ENCODE measurements around the gene SWSAP1. TPM values are rescaled to one million over a fixed set of nuclear protein-coding genes. Genes with fewer than 3 reads are reported as not detected.

The SWSAP1 gene
- total and polyA plus RNA-seq, 2 of the 8 experiments (the other 6 are each of a cell fraction or from before 2014, with no cell fraction given): 3.1 to 5.2 TPM

GRCh38 chr19:11400798-11401197, 26.3 kb downstream of the SWSAP1 start:
- no peak overlapping the region for H2BK20ac ChIP-seq (ENCODE audit: low read length)
- H3K18ac ChIP-seq (ENCODE audit: extremely low read depth, low read length): no peak overlapping the region
- no peaks in the 10 kb centered on the region for H3K27me3 ChIP-seq (replicated peaks in 1 of 4; ENCODE audit: control insufficient read depth in 3 of 4, extremely low read depth in 1 of 4, insufficient read depth in 3 of 4, low read length in 3 of 4)
- ChIA-PET POLR2A (ENCODE audit: partially characterized antibody) (interaction anchor here (2.0 to 3.2 kb wide), 3 partner anchors 10 to 19 kb away, joined by 5 to 11 read pairs (median 6); partner anchors contain the start of gene EPOR), CTCF (ENCODE audit: partially characterized antibody) (interaction anchor here (0.6 to 3.5 kb wide), 4 partner anchors 17 to 1271 kb away, joined by 3 to 11 read pairs (median 6); partner anchors contain the start of gene EPOR)
- TF ChIP-seq RFX5 (IDR thresholded peaks at IDR 0.05; ENCODE audit: borderline replicate concordance, low read depth, low read length): no peak
- no peak for TF ChIP-seq NANOG (IDR thresholded peaks at IDR 0.05; ENCODE audit: insufficient read depth, low read depth, low read length, poor library complexity, severe bottlenecking)
- no peak for TF ChIP-seq SIRT6 (IDR thresholded peaks at IDR 0.05; ENCODE audit: low read length)
- TF ChIP-seq SIX5 (IDR thresholded peaks at IDR 0.05; ENCODE audit: low read depth, low read length): no peak
- no peak for TF ChIP-seq FOSL1 (IDR thresholded peaks at IDR 0.05; ENCODE audit: insufficient read depth, low read depth, low read length)
- no peak for TF ChIP-seq TEAD4 (IDR thresholded peaks at IDR 0.05; ENCODE audit: low read depth, low read length)
- no peak for TF ChIP-seq JUN (IDR thresholded peaks at IDR 0.05; ENCODE audit: low read depth, low read length)
- no peak for TF ChIP-seq SP4 (IDR thresholded peaks at IDR 0.05; ENCODE audit: low read length)
- no peak for TF ChIP-seq TAF1 (IDR thresholded peaks at IDR 0.05; ENCODE audit: low read depth, low read length)
- no peak for TF ChIP-seq SRF (IDR thresholded peaks at IDR 0.05; ENCODE audit: low read depth, low read length)
- no peak for TF ChIP-seq PHF8 (conservative IDR thresholded peaks at IDR 0.05; ENCODE audit: low read depth, low read length)
- TF ChIP-seq SUZ12 (IDR thresholded peaks at IDR 0.05; ENCODE audit: low read length): no peak
- TF ChIP-seq YY1 (IDR thresholded peaks at IDR 0.05; ENCODE audit: low read depth, low read length): no peak
- no peak for TF ChIP-seq ATF3 (IDR thresholded peaks at IDR 0.05; ENCODE audit: insufficient read depth, low read depth, low read length)
- H3K56ac ChIP-seq (replicated peaks; ENCODE audit: insufficient read length, low read depth, low read length): no peak overlapping the region
- H3K79me1 ChIP-seq (ENCODE audit: low read depth, low read length): no peaks in the 10 kb centered on the region
- H3K9ac ChIP-seq (replicated peaks in 1 of 4; ENCODE audit: extremely low read depth in 1 of 4, low read depth in 3 of 4, low read length in 3 of 4): no peak overlapping the region
- no peaks in the 10 kb centered on the region for H3K79me2 ChIP-seq (ENCODE audit: control insufficient read depth in 1 of 2, insufficient read depth in 2 of 2, low read length in 2 of 2)
- no peak for FAIRE-seq
- H3K23ac ChIP-seq (ENCODE audit: insufficient read length): no peak overlapping the region
- no peak overlapping the region for H3K4ac ChIP-seq (replicated peaks; ENCODE audit: insufficient read length, low read depth, low read length)
- DNase-seq (ENCODE audit: low read depth in 1 of 2, low spot score in 2 of 2): no peak
- no peak overlapping the region for H3K14ac ChIP-seq (ENCODE audit: insufficient read length)
- WGBS, 2 experiments (ENCODE audit: extremely low coverage in 1 of 2, insufficient coverage in 1 of 2, insufficient read length in 1 of 2, insufficient replicate concordance in 2 of 2, low coverage in 1 of 2, low lambda C conversion rate in 2 of 2, missing lambda C conversion rate in 1 of 2): 92% methylated on average over 1 of the region's 1 CpG; no CpG with 5 or more reads in 1 of the 2 experiments
- no peak overlapping the region for H4K91ac ChIP-seq (replicated peaks; ENCODE audit: insufficient read length, low read length)
- H2BK120ac ChIP-seq (replicated peaks; ENCODE audit: low read depth, low read length): no peak overlapping the region
- no peak overlapping the region for H4K5ac ChIP-seq (ENCODE audit: insufficient read length, low read depth, low read length)
- H3K27ac ChIP-seq (ENCODE audit: low read depth, low read length): no peak overlapping the region
- no peak overlapping the region for H3K4me3 ChIP-seq (ENCODE audit: extremely low read depth in 1 of 4, insufficient read depth in 2 of 4, low read depth in 3 of 4, low read length in 4 of 4)
- H3K9me3 ChIP-seq (ENCODE audit: insufficient read depth in 2 of 2, low read depth in 1 of 2, low read length in 1 of 2): no peaks in the 10 kb centered on the region
- no peak overlapping the region for H2BK5ac ChIP-seq (ENCODE audit: low read depth, low read length)
- H3K23me2 ChIP-seq (ENCODE audit: low read depth, low read length): no peaks in the 10 kb centered on the region
- no peak overlapping the region for H2BK15ac ChIP-seq (ENCODE audit: low read length)
- H3K36me3 ChIP-seq (ENCODE audit: control insufficient read depth in 2 of 4, insufficient read depth in 4 of 4, low read length in 3 of 4): peaks cover 0 to 28% (median 11%) of the 10 kb centered on the region in 4 experiments; a peak in 6 of 8 replicates
- H3K4me1 ChIP-seq (replicated peaks in 1 of 4; ENCODE audit: control insufficient read depth in 3 of 4, insufficient read depth in 4 of 4, low read length in 3 of 4): peaks cover 0 to under 1% (median 0%) of the 10 kb centered on the region in 4 experiments; a peak in 2 of 7 replicates
- H2AK5ac ChIP-seq (ENCODE audit: low read depth, low read length): no peak overlapping the region
- H2AFZ ChIP-seq (ENCODE audit: low read length): no peak overlapping the region
- H4K20me1 ChIP-seq (replicated peaks in 1 of 2; ENCODE audit: control insufficient read depth in 1 of 2, insufficient read depth in 2 of 2, low read length in 2 of 2): no peaks in the 10 kb centered on the region
- H3K4me2 ChIP-seq (ENCODE audit: insufficient read depth in 1 of 2, low read depth in 2 of 2, low read length in 2 of 2): no peak overlapping the region
- no peak overlapping the region for H2BK12ac ChIP-seq (ENCODE audit: low read depth, low read length)
- no peak overlapping the region for H4K8ac ChIP-seq (ENCODE audit: extremely low read depth, insufficient read depth, low read length)
